Central memory CD8-positive, alpha-beta T cell (primary cell): ENCODE measurements around the gene LKAAEAR1.
A peak's percentile ranks its signal among the peaks of the same experiment; 100 is the strongest.

Experiments
- ATAC-seq: fragments of 150-1000 bp; cut with Tn5 transposase; replicated peaks from 2 replicates; pipeline ENCODE4 v1.10.0; 2022; ENCODE audit warnings: mild to moderate bottlenecking, moderate FRiP score, moderate number of reproducible peaks; ENCODE audit not compliant: poor library complexity, severe bottlenecking; ENCODE audit errors: extremely low read depth
- DNase-seq, 2 donors: peaks; one replicate each; pipeline ENCODE4 v3.0.0; 2021; ENCODE audit warnings: low spot score in 2 of 2
- H3K27ac Mint-ChIP-seq: one replicate; pipeline ENCODE4 v1.8.0; 2022; ENCODE audit warnings: low read depth, mild to moderate bottlenecking, moderate library complexity, mixed read lengths
- H3K27me3 Mint-ChIP-seq: one replicate; pipeline ENCODE4 v1.8.0; 2022; ENCODE audit warnings: mixed read lengths
- H3K36me3 Mint-ChIP-seq: one replicate; pipeline ENCODE4 v1.8.0; 2022; ENCODE audit warnings: mild to moderate bottlenecking, moderate library complexity, mixed read lengths; ENCODE audit not compliant: insufficient read depth
- H3K4me1 Mint-ChIP-seq: one replicate; pipeline ENCODE4 v1.8.0; 2022; ENCODE audit warnings: mixed read lengths
- H3K4me3 Mint-ChIP-seq: one replicate; pipeline ENCODE4 v1.8.0; 2022; ENCODE audit warnings: mild to moderate bottlenecking, moderate library complexity, mixed read lengths
- H3K9me3 Mint-ChIP-seq: one replicate; pipeline ENCODE4 v1.8.0; 2022; ENCODE audit warnings: mixed read lengths

Gene LKAAEAR1

DNA sequence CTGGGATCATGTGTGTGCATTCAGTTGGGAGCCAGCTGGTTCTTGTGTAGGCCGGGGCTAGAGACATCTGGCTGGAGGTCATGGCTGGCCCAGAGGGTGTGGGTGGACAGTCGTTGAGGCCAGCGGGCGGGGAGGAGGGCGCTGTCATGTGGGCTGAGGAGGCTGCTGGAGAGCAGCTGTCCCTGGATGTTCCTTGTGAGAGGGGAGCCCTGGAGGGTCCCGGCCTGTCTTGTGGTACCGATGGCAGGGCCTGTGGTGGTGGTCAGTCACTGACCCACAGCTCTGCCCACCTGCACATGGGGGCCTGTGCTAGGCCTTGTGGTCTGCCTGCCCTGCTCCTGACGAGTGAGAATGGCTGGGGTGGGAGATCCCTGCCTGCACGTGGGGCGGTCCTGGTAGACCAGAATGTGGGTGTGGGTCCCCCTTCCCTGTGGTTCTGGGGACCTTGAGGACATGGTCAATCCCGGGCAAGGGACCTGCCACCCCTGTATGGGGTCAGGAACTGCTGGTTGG lies 50.2 kb downstream of the LKAAEAR1 start:
- ATAC-seq = no peak
- H3K27me3 Mint-ChIP-seq = no peaks in the 10 kb centered on the region
- H3K36me3 Mint-ChIP-seq = peaks cover 37% of the 10 kb centered on the region
- H3K4me3 Mint-ChIP-seq = peak overlapping the region; percentile 70
- peaks cover 51% of the 10 kb centered on the region for H3K4me1 Mint-ChIP-seq
- peak overlapping the region; percentile 77 for H3K27ac Mint-ChIP-seq
- no peak for DNase-seq
- H3K9me3 Mint-ChIP-seq = no peaks in the 10 kb centered on the region
